NT2/D1 (cell line): Measurements from ENCODE around the gene DEFB131B.
"Not testable (repeated sequence)": the region's sequence is repeated elsewhere in the genome, so short reads cannot be mapped to it uniquely, and the experiment has no call there.

ENCODE experiments used
- SUZ12 ChIP-seq: IDR thresholded peaks from 2 replicates; pipeline ENCODE4 v1.6.1; 2011; ENCODE audit not compliant: insufficient read length, insufficient read depth; ENCODE audit errors: extremely low read depth
- YY1 ChIP-seq: IDR thresholded peaks from 2 replicates; pipeline ENCODE4 v1.6.1; 2011; ENCODE audit not compliant: insufficient read length, insufficient read depth
- ZNF274 ChIP-seq: IDR thresholded peaks from 2 replicates; pipeline ENCODE4 v1.6.1; 2011; ENCODE audit warnings: mild to moderate bottlenecking, low read depth, low read length

DNA sequence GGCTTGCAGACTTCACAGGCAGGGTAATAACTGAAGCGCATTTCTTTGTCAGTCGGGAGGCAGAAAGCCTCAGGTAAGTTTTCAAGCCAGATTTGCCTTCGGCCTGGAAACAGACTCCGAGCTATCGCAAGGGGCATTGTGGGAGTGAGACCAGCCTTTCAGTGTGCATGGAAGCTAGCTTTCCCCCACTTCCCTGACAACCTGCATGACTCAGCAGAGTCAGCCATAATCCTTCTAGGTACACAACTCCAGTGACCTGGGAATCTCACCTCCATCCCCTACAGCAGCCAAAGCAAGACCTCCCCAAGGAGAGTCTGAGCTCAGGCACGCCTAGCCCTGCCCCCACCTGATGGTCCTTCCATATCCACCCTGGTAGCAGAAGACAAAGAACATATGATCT lies 35.5 kb upstream of the DEFB131B start:
- not testable (repeated sequence) for TF ChIP-seq ZNF274, YY1, SUZ12
